GM18870 (cell line): ENCODE data around the gene LIM2.
"Not testable (repeated sequence)": the region's sequence is repeated elsewhere in the genome, so short reads cannot be mapped to it uniquely, and the experiment has no call there.

Source experiments
- ATAC-seq: cut with Tn5 transposase; IDR thresholded peaks from one replicate; pipeline ENCODE4 v1.9.1; 2021; ENCODE audit warnings: moderate library complexity; ENCODE audit not compliant: unreplicated experiment

The LIM2 gene

GRCh38 chr19:51397453-51397852 lies 9.7 kb upstream of the LIM2 start:
- not testable (repeated sequence) for ATAC-seq

DNA sequence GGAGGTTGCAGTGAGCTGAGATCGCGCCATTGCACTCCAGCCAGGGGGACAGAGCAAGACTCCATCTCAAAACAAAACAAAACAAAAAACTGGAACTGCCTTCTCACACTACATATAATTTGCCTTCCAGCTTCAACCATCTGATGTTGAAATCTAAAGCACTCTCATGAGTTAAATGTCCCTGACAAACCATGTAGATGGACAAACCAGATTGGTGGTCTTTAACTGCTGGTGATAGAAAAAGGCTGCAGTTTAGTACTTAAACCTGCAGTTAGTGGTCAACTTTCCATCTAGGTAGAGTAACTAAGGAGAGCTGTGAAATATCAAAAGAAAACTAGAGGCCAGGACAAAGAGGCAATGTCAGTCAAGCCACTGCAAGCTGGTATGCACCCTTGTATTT lies 8.4 kb upstream of the LIM2 start:
- ATAC-seq, result no peak

GRCh38 chr19:51394050-51394836 lies 6.5 kb upstream of the LIM2 start:
- ATAC-seq, result peak; percentile 88

GRCh38 chr19:51392701-51393100 lies 4.9 kb upstream of the LIM2 start:
- no peak for ATAC-seq

GRCh38 chr19:51391073-51391611 lies 3.4 kb upstream of the LIM2 start:
- ATAC-seq, result no peak

- ATAC-seq, result no peak
Observed at GRCh38 chr19:51389143-51389542, 1.4 kb upstream of the LIM2 start.

DNA sequence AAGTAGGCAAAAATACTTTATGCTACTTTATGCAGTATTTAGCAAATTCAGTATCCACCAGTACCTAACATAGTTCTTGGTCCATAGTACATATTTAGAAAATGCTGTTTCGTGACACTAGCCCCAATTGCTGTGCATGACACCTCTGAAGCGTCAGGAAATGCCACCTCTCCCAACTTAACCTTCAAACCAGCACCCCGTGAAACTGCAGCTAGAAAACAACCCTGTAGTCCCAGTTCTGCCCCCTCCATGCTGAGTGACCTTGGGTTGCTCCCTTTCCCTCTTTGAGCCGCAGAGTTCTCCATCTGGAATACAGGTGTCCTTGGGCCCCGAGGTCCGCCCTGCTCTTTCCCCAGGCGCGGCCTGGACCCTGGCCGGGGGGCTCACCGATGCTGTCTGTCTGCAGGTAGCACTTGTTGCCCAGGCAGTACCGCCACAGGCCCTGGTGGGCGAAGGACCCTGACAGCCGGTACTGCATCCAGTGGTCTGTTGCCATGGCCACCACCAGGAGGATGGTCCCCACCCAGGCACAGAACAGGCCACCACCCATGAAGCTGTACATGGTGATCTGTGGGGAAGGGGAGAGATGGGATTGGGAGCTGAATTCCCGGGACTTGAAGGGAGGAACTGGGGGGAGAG lies 773 bp downstream of the LIM2 start:
- ATAC-seq, result no peak

DNA sequence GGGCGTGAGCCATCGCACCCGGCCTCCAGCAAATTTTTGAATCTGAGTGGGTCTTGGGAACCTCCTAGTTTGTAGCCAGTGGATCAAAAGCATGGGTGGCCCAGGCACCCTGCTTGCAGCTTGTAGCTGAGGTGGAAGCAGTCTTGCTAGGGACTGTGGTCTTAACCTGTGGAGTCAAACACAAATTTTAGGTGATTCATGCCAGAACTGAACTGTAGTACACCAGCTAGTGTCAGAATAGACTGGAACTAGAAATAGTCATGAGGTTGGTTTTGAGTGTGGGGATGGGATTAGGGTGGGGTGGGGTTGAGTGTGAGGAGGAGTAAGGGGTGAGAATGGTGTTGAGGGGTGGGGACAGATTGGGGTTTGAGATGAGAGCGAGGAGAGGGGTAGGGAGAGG lies 5.8 kb downstream of the LIM2 start:
- no peak for ATAC-seq

- ATAC-seq, result no peak
Observed at GRCh38 chr19:51380379-51380778, 7.4 kb downstream of the LIM2 start.

DNA sequence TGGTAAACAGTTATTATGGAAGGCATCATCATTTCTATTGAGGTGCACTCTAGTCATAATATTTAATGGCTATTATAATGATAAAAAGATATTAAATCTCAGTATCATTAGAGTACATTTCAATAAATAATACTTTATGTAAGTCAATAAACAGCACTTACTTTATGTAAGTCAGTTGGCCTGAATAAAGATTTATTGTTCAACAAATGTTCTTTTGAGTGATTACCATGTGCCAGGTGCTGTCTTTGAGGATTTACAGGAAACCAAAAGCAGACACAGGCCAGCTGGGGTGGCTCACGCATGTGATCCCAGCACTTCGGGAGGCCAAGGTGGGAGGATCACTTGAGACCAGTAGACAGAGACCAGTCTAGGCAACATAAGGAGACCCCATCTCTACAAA lies 10.4 kb downstream of the LIM2 start:
- no peak for ATAC-seq

- ATAC-seq, result no peak
Observed at GRCh38 chr19:51375504-51376221, 12.1 kb downstream of the LIM2 start.

DNA sequence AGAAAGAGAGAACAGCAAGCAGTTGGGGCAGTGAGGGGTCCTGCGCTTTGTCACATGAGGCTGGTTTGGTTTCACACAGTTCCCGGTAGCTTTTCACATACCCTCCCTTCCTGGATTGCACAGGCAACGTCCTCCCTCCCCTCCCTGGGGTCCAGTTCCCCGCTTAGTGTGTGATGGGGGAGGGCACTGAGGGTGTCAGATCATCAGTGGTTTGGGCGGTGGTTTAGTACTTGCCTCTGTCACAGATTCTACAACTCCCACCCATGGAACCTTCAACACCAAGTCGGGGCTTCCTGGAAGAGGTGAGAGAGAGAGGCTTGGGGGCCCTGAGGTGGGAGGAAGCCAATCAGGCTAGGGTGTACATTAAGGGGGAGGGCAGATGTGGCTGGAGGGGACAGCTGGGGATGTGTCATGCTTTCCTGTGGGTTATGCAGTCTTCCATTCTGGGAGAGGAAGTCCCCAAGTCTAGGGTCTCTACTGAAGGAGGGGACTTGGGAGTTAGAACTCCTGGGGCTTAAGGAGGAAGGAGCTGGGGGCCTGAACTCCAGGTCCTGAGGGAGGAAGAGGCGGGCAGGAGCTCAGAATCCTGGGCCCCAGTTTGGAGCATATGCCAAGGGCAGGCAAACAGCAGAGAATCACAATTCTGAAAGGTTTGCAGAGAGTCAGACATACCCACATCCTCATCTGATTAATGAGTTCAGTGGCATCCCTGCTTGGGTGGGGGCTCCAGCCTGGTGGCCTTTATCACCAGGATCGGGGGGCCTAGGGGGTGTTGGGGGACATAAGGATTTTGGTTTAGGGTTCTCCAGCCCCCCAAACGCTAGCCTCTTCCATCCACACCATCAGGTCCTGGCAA lies 14.9 kb downstream of the LIM2 start, which contains the start of gene NKG7:
NKG7 (minus strand) TSS at position 6 of the 856 bp plus-strand sequence. CDS start 119 bp downstream, outside the sequence.
- ATAC-seq, result no peak

DNA sequence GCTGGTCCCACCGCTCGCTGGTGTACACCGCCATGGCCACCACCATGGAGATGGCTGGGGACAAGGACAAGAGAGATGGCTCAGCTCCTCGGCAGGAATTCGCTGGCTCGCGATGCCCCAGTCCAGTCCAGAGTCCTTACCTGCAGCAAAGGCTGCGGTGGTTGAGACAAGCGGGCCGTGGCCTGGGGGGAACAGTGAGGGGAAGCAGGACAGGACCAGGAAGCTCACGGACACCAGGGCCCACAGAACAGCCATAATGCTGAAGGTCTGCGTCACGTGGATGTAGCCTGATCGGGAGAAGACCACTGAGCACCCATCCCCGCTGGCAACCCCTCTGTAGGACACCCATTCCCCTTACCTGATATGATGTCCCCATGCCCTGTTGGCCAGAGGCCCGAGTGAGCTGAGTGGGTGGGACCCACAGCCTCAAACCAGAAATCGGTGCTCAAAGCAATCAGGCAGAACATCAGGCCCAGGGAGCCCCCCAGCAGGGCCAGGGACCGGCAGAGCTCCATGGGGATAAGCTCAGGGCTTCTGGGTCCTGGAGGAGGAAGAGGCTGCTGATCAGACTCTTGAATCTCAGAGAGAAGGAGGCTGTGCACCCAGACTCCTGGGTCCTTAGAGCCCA lies 15.6 kb downstream of the LIM2 start:
- no peak for ATAC-seq

DNA sequence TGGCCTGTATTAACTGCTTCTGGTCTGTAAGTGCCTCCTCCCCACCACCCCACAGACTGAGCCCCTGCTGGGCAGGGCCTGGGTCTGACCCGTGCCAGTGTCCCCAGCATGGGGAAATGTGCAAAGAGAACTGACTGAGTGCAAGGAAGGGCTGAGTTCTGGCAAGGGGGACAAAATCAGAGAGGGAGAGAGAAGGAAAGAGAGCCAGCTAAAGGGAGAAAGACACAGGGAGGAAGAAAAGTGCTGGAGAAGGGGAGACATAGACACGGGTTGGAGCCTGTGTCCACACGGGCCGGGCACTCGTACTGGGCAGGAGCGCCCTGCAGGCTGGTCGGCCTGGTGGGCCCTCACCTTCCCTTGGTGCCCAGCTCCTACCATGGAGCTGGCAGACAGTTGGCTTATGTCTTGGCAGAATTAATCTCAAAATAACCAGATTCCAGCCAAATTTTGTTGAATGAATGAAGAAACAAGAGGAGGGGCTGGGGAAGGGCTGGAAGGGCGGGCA lies 16.5 kb downstream of the LIM2 start:
- no peak for ATAC-seq

DNA sequence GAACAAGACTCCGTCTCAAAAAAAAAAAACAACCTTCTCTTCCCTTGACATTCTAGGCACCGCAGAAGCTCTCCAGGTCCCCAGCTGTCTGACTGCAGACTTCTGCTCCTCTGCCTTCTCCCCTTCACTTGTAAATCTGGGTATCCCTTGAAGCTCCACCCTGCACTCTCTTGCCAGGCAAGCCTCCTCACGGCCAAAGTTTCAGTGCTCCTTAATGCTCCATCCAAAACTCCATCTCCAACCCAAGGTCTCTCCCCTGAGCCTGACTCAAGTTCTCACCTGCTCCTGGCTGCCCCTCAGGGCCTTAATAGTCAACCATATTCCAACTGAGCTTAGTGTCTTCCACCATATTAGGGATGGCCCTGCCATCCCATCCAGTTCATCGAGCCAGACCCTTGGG lies 17.5 kb downstream of the LIM2 start:
- ATAC-seq, result no peak

DNA sequence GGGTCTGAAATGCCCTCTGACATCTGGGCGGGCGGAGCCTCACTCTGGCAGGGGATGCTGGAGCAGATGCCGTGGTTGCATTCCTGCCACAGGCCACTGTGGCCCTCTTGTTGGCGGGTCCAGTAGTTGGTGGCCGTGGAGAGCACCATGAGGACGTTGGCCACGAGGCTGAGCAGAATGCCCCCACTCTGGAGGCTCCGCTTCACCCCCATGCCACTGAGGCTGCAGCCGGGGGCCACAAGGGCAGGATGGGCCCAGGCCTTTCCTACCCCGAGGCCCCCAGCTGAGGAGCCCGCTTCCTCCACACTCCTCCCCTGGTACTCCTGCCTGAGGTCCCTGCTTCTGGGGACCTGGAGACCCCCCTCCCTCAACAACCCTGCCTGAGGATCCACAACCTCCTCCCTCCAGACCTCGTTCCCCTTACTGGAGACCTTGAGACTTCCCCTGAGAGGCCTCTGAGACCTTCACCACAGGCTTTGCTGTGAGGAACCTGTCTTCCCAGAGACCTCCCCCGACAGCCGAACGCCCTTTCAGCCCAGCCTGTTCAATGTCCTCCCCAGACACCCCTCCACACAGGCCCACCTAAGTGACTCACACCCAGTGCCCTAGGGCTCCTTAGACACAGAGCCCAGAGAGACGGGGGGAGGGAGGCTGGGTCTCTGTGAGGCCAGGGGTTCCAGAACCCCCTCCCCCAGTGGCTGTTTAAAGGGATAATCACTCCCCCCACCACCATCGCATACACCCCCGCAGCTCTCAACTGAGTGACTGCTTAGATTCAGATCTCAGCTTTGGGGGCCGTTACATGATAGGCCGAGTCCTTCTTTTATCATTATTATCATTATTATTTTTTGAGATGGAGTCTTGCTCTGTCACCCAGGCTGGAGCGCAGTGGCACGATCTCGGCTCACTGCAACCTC lies 19.1 kb downstream of the LIM2 start, which contains the start of gene CLDND2:
CLDND2 (minus strand) TSS at position 638 of the 917 bp plus-strand sequence; CDS start at position 212, 426 bp downstream.
- ATAC-seq, result no peak

- ATAC-seq, result peak; percentile 50
Observed at GRCh38 chr19:51367565-51368365, 20.0 kb downstream of the LIM2 start.

- ATAC-seq, result no peak
Observed at GRCh38 chr19:51367255-51367564, 20.6 kb downstream of the LIM2 start.
